Colonic mucosa (tissue), 4 donors: Measurements from ENCODE around the gene CLN6. TPM values are rescaled to one million over a fixed set of nuclear protein-coding genes. Genes with fewer than 3 reads are reported as not detected.

ENCODE experiments used
- DNase-seq: peaks from one replicate; pipeline ENCODE4 v3.0.0-alpha.2; 2020
- H3K27ac ChIP-seq: fragments of 200-600 bp; one replicate; pipeline ENCODE4 v1.8.0; 2021
- H3K27me3 ChIP-seq: fragments of 200-600 bp; one replicate; pipeline ENCODE4 v1.8.0; 2021
- H3K36me3 ChIP-seq: fragments of 200-600 bp; one replicate; pipeline ENCODE4 v1.8.0; 2021
- H3K4me1 ChIP-seq: fragments of 200-600 bp; one replicate; pipeline ENCODE4 v1.8.0; 2021; ENCODE audit warnings: mild to moderate bottlenecking
- H3K4me3 ChIP-seq: fragments of 200-600 bp; one replicate; pipeline ENCODE4 v1.8.0; 2021
- H3K9ac ChIP-seq, 2 donors: one replicate each; pipeline ENCODE4 v1.7.0; 2013; ENCODE audit warnings: control low read depth in 2 of 2, low read depth in 2 of 2, low read length in 2 of 2
- H3K9me3 ChIP-seq: fragments of 200-600 bp; one replicate; pipeline ENCODE4 v1.8.0; 2021
- intact Hi-C: fragments of 100-400 bp; cut with DNase I; formaldehyde crosslinking; loops from one replicate; pipeline ENCODE4 v1.14.1; 2022
- total RNA-seq, 2 donors: library from RNA; stranded (reverse); fragmentation: NEBNext Ultra II Directional in 1 of 2; extraction: Animal tissue kit (Norgen Biotek cat#: 25700) in 1 of 2; gene quantifications; one replicate each; pipeline ENCODE4 v1.2.1, GENCODE V29; 2021
- TF ChIP-seq, protein P1 (sequence below): fragments of 200-600 bp; IDR thresholded peaks from one replicate; pipeline ENCODE4 v1.8.0; 2022; ENCODE audit warnings: antibody characterized with exemption, mild to moderate bottlenecking
- donor health status: healthy.
- donor health status: DM: no; HTN: no; CAD: no.
- donor health status: DM: no; HTN: no; CAD: no.

Gene CLN6
- total RNA-seq, 2 donors from 2014 or later, result 18.9 to 55.8 TPM

DNA sequence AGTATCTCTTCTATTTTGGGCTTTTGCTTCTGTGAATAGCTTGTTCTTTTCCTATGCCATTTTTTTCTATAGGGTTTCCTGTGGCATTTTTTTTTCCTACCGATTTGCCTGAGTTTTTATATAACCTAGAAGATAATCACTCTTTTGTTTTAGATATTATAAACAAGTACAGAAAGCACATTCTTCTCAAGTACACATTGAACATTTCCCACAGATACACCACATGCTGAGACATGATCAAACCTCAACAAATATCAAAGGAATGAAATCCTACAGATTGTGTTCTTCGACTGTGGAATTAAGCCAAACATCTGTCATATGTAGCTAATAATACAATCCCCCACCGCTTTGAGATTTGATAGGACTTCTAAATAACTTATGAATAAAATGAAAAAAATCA, 38.9 kb upstream of the CLN6 start:
- intact Hi-C loops, result no loop called here
- Histone ChIP-seq H3K4me1 (no peaks in the 10 kb centered on the region), H3K36me3 (no peaks in the 10 kb centered on the region), H3K27ac (no peak overlapping the region), H3K9me3 (no peaks in the 10 kb centered on the region), H3K4me3 (no peak overlapping the region), H3K9ac (no peak overlapping the region), H3K27me3 (peaks cover 6% of the 10 kb centered on the region)
- no peak for DNase-seq
- TF ChIP-seq, protein P1, sequence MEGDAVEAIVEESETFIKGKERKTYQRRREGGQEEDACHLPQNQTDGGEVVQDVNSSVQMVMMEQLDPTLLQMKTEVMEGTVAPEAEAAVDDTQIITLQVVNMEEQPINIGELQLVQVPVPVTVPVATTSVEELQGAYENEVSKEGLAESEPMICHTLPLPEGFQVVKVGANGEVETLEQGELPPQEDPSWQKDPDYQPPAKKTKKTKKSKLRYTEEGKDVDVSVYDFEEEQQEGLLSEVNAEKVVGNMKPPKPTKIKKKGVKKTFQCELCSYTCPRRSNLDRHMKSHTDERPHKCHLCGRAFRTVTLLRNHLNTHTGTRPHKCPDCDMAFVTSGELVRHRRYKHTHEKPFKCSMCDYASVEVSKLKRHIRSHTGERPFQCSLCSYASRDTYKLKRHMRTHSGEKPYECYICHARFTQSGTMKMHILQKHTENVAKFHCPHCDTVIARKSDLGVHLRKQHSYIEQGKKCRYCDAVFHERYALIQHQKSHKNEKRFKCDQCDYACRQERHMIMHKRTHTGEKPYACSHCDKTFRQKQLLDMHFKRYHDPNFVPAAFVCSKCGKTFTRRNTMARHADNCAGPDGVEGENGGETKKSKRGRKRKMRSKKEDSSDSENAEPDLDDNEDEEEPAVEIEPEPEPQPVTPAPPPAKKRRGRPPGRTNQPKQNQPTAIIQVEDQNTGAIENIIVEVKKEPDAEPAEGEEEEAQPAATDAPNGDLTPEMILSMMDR, result no peak

- DNase-seq, result no peak
- TF ChIP-seq, protein P1, result no peak
- Histone ChIP-seq H3K9ac (no peak overlapping the region), H3K4me3 (no peak overlapping the region), H3K4me1 (no peaks in the 10 kb centered on the region), H3K27ac (no peak overlapping the region), H3K36me3 (no peaks in the 10 kb centered on the region), H3K27me3 (peaks cover 6% of the 10 kb centered on the region), H3K9me3 (no peaks in the 10 kb centered on the region)
- intact Hi-C loops, result no loop called here
Measured at GRCh38 chr15:68265674-68266073, 36.1 kb upstream of the CLN6 start.

DNA sequence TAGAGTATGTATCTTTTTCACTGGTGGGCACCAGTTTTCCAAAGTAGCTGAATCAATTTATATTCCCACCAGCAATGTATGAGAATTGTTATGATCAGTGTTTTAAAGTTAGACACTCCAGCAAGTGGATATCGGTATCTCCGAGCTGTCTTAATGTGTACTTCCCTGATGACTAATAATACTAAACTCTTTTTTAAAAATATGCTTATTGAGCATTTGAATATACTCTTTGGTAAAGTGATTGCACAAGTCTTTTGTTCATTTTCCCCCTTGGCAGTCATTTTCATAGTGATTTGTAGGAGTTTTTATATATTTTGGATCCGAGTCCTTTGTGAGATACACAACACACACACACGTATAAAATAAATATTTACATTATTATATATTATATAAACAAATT, 35.6 kb upstream of the CLN6 start:
- Histone ChIP-seq H3K4me3 (no peak overlapping the region), H3K36me3 (no peaks in the 10 kb centered on the region), H3K27ac (no peak overlapping the region), H3K27me3 (peaks cover 6% of the 10 kb centered on the region), H3K9ac (no peak overlapping the region), H3K4me1 (no peaks in the 10 kb centered on the region), H3K9me3 (no peaks in the 10 kb centered on the region)
- TF ChIP-seq, protein P1, result no peak
- no peak for DNase-seq
- intact Hi-C loops, result no loop called here

GRCh38 chr15:68264282-68264681, 34.8 kb upstream of the CLN6 start:
- no peak overlapping the region for H3K4me3 ChIP-seq
- H3K9ac ChIP-seq, result no peak overlapping the region
- no peaks in the 10 kb centered on the region for H3K9me3 ChIP-seq
- no peak overlapping the region for H3K27ac ChIP-seq
- peaks cover 6% of the 10 kb centered on the region for H3K27me3 ChIP-seq
- intact Hi-C loops, result no loop called here
- no peaks in the 10 kb centered on the region for H3K36me3 ChIP-seq
- H3K4me1 ChIP-seq, result no peaks in the 10 kb centered on the region
- no peak for DNase-seq
- TF ChIP-seq, protein P1, result no peak

- no peak overlapping the region for H3K4me3 ChIP-seq
- no peaks in the 10 kb centered on the region for H3K9me3 ChIP-seq
- no peaks in the 10 kb centered on the region for H3K36me3 ChIP-seq
- intact Hi-C loops, result no loop called here
- peaks cover under 1% of the 10 kb centered on the region for H3K27me3 ChIP-seq
- H3K27ac ChIP-seq, result no peak overlapping the region
- H3K4me1 ChIP-seq, result no peaks in the 10 kb centered on the region
- H3K9ac ChIP-seq, result no peak overlapping the region
- TF ChIP-seq, protein P1, result no peak
- DNase-seq, result no peak
Measured at GRCh38 chr15:68262514-68263356, 33.2 kb upstream of the CLN6 start.
